ENCODE measurements around the gene ZNF536.
"Not testable (repeated sequence)": the region's sequence is repeated elsewhere in the genome, so short reads cannot be mapped to it uniquely, and the experiment has no call there.

The ZNF536 gene

DNA sequence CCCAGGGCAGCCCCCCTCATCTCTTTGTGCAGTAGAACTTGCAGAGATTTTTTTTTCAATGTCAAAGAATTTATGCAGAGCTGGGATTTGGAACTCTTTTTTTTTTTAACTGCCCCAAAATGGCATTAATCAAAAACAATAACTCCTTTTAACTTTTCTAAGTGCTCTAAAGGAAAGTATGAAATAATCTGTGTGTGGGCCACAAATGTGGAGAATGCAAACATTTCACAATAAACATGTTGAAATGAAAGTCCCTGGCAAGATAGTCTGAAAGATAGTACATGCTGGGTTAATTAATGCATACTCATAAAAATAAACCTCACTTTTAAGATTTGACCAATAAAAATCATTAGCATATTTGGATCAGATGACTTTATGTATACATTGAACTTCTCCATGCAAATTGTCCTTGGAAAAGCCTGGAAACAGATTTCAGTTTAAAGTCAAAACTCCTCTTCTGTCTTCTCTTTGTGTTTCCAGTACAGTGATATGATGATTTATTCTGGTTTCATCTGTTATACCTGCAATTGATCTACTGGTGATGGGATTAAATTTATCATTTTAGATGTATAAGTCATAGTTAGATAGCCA lies 30.5 kb upstream of the ZNF536 start:
- no peak for DNase-seq

GRCh38 chr19:30342901-30343300 lies 29.3 kb upstream of the ZNF536 start:
- no peak for DNase-seq

GRCh38 chr19:30344446-30345425 lies 27.4 kb upstream of the ZNF536 start:
- no peak for DNase-seq

- DNase-seq: no peak
Measured at GRCh38 chr19:30345686-30346085, 26.5 kb upstream of the ZNF536 start.

DNA sequence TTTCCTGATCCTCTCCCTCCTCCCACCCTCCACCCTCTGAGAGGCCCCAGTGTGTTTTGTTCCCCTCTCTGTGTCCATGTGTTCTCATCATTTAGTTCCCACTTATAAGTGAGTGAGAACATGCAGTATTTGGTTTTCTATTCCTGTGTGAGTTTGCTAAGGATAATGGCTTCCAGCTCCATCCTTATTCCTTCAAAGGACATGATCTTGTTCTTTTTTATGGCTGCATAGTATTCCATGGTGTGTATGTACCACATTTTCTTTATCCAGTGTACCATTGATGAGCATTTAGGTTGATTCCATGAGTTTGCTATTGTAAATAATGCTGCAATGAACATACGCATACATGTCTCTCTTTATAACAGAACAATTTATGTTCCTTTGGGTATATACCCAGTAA lies 25.7 kb upstream of the ZNF536 start:
- not testable (repeated sequence) for DNase-seq

GRCh38 chr19:30349131-30349730 lies 23.0 kb upstream of the ZNF536 start:
- DNase-seq: no peak

DNA sequence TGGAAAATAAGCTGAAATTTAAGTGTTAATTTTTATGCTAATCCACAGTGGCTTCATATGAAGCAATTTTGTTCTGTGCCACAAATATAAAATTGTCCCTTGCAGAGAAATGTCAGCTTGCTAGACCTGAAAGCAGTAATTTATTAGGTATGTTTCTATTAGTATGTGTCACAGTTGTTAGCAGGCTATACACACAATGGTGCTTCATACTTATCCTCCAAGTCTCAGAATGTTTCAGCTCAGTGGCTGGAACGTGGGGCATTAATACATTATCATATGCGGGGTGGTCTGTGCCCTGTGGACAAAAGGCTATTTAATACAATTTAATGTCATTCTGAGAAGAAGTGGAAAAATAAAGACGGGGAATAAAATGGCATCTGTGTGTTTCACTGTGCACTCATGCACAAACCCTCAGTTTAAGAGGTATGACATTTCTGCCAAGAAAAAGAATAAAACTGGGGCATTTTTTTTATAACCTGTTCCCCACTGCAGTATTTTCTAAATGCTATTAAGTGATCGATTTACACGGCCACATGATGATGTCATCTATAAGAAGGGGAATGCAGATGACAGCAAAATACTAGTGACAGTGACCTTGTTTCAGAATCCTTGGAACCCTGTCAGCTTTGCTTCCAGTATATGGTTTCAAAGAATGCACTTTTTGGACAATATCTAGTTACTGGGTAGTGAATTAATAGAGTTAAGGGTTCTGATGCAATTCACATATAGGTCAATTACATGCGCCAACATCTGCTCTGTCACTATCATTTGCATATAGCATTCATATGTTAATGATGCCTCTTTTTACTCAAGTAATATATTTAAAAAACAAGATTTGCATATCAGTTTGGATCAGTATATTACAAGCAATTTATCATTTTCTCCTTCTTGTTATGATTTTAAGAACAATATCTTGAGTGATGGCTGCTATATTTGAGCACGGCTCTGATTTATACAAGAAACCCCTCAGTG lies 21.2 kb upstream of the ZNF536 start:
- no peak for DNase-seq

DNA sequence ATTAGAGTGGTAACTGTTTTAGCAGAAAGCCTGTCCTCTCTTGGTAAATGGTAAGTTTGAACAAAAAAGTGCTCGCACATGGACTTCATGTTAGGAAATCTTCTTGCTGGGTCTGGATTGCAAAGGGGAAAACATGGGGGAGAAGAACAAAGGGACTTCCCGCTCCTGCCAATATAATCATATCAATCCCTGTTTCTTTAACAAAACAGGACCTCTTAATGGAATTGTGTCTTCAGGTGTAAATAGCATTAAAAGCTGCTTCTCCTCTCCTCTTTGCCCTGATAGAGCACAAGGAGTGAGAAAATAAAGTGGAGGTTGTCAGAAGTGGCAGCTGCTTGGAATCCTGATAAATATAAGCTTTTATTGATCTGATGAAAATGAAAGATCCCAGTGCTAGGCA lies 20.4 kb upstream of the ZNF536 start:
- DNase-seq: no peak

DNA sequence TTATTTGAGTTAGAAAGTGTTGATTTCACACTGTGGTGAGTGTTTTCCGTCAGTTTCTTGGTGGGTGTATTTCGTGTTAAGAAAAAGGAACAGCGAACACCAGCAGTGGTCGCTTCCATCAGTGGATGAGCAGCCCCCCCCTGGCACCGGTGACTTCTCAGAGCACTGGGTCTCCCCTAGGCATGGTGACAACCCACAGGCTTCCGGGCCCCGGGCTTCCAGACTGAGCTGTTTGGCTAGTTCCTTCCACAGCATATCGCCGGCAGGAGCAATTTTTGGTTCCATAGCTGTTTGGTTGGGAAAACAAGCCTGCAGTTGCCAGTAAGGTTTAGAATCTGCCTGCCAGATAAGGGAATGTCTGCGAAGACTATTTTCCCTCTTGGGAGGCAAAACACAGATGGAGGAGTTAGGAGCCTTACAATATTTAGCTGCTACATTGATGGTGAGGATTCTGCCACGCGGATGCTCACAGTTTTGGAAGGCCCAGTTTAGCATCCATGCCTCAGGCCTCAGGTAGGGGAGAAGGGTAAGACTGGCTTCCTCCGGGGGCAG lies 18.7 kb upstream of the ZNF536 start:
- no peak for DNase-seq

DNA sequence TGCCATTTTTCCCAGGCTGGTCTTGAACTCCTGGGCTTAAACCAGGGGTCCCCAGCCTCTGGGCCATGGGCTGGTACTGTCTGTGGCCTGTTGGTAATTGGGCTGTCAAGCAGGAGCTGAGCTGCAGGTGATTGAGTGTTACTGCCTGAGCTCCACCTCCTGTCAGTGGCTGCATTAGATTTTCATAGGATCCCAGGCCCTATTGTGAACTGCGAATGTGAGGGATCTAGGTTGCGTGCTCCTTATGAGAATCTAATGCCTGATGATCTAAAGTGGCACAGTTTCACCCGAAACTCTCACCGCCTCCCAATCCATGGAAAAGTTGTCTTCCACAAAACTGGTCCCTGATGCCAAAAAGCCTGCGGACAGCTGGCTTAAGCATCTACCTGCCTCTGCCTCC lies 16.6 kb upstream of the ZNF536 start:
- DNase-seq: no peak

DNA sequence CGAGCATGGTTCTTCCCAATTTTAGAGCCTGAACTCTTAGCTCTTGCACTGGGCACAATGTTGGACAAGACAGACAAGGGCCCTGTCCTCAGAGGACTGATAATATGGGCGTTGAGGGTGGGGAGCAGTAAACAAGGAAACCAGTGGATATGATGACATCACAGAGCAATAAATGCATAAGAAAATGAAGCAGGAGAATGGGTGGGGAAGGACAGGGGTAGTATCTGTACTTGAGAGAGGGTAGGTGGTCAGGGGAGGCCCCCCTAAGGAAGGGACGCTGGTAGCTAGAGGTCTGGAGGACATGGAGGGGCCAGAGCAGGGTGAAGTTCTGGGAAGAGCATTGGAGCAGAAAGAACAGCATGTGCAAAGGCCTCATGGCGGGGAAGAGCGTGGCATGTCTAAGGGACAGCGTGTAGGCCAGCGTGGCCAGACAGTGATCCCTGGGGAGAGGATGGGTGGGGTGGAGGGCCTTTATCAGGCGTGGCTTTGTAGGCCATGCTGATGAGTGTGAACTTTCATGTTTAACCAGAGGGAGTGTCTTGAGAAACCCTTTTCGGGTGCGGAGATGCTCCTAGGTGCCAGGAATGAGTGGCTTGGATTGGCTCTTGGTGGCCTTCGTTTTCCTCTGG lies 15.1 kb upstream of the ZNF536 start:
- no peak for DNase-seq

GRCh38 chr19:30357580-30357954 lies 14.6 kb upstream of the ZNF536 start:
- no peak for DNase-seq

- no peak for DNase-seq
Measured at GRCh38 chr19:30358319-30358718, 13.9 kb upstream of the ZNF536 start.

DNA sequence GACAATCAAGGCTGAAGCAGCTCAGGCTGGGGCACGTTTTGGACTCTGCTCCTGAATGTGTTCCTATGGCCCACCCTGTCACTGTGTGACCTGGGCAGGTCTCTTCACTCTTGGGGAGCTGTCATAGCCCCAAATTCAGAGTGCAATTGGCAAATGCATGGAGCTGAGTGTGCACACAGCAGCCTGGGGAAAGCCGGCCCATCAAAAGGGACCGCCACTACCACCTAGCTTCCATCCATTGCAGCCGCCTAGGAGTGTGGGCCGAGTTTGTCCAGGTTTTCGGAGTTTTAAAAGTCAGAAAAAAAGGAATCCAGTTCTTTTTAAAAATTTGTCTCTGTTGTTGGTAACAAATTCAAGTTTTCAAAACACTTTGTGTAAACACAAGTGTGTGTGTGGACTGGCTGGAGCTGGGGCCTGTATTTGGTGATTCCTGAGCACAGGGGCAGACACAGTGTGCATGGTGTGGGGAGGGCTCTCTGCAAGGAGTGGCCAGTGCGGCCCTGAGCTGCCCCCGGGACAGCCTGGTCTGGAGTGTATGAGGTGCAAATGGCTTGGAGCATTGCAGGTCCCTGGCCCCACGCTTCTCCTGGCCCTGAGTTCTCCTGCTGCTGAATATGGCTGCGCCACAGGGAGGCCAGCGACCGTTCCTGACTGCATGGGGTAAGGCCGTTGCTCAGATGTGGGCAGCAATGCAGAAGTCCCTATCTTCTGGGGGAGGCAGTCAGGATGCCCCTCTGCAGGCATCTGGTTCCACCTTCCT lies 13.2 kb upstream of the ZNF536 start:
- no peak for DNase-seq

DNA sequence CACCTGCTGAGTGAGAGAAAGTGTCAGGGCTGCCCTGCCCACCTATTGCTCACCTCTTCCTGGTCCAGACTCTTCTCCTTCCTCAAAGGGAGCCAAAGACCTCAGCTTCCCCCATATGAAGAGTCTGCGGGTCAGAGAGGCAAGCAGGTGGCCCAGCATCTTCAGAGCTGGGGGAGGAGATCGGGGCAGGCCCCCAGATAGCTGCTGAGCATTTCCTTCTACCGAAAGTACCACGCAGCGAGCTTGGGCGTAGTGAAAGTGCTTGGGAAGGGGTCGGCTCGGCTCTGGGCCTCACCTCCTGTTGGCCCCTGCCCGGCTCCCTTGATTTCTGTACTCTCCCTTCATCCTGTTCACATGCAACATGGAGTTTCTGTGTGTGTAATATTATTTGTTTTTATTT lies 12.2 kb upstream of the ZNF536 start:
- DNase-seq: no peak

DNA sequence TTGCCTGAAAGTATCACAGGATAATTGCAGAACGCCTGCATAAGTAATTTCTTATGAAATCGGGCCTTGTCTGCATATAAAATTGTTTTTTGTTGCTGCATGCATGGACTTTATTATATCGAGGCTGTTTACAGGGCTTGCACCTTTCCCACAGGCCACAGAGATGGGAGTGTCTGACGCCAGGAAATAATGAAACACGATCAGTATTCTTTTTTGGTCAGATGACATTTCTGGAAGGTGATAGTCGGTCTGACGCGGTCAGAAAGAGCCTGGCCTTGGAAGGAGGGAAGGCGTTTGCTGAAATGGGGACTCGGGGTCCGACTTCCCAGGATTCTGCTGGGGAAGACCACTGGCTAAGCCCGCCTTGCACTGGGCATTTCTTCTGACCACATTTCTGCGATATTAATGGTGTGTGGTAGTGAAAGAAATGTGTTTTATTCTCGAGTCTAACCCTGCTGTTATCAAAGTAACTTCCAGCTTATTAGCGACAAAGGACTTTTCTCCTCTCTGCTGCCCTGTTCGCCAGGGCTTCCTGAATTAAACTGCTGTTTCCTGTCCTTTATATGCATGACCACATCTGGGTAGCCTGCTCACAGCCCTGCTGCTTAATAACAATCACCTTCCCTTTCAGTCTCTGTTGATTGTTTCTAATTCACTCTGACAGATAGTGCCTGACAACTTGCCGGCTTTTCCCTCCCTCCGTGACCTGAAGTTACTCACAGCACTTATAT lies 11.6 kb upstream of the ZNF536 start:
- DNase-seq: no peak

- DNase-seq: no peak
Measured at GRCh38 chr19:30361107-30361447, 11.1 kb upstream of the ZNF536 start.

DNA sequence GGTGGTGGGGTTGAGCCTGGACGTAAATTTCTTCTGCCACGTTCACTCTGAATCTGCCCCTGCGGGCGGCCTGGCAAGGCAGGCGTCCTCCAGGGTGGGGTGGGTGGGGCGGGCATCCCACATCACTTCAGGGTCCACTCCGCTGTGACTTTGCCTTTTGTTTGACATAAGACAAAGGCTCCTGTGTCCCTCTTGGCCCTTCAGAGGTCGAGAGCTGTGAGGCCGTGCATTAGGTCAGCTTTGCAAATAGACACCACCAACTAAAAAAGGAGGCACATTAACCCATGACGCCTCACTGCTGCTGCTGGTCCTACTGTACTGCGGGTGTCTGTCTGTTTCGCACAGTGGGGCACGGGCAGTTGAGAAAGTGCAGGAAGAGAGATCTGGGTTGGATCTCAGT lies 10.5 kb upstream of the ZNF536 start:
- DNase-seq: no peak

DNA sequence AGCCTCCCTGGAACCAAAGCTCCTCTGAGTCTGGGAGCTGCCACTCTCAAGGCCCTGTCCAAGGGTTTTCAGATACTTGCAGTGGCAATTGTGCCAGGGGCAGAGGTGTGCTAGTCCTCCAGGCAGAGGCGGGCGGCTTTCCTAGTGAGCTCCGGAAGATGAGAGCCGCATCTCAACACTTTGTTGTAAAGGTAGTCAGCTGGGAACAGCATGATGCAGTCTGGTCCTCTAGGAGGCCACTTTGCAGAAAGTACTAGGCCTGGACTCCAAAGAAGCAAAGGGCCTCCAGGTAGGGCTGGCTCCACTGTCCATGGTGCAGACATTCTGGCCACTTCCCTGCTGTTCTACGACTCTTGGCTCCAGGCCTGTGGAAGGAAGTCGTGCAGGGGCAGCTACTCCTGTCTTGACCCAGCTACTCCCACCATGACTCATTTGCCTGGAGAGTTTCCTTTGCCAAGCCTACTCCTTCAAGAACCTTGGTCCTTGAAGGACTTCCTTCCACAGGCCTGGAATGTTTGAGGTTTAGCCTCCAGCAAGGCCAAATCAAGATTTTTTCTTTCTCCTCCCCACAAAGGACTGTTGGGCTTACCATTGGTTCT lies 9.9 kb upstream of the ZNF536 start:
- DNase-seq: no peak

DNA sequence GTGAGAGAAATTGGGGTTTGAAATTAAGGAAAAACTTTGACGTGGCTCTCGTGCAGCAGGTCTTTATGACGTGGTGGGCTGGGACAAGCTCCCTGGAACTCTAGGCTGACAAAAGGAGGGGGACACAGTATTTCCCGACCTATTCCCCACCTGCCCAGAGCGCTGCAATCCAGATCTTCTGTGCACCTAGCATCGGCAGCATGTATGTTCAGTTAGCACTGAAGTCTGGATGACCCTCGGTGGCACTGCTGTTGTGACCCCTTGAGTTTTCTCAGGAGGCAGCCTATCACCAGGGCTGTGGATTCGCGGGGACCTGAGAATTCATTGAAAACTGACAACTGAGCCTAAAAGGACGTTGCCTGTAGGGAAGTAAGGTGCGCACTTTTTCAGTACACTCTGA lies 9.1 kb upstream of the ZNF536 start:
- DNase-seq: no peak

Data from cortex of kidney (tissue), 1 donor.